Mesothelial cell of epicardium (in vitro differentiated cells): ENCODE data around the gene CD40. TPM values are rescaled to one million over a fixed set of nuclear protein-coding genes. Genes with fewer than 3 reads are reported as not detected.
"Not testable (repeated sequence)": the region's sequence is repeated elsewhere in the genome, so short reads cannot be mapped to it uniquely, and the experiment has no call there.

Experiments
- DNase-seq, 2 experiments: peaks; one replicate each; pipeline ENCODE4 v3.0.0; 2021; ENCODE audit warnings: low spot score in 2 of 2; ENCODE audit not compliant: unreplicated experiment in 2 of 2
- H3K27ac Mint-ChIP-seq: 2 replicates; pipeline ENCODE4 v1.8.0; 2021; ENCODE audit warnings: mixed read lengths
- H3K27me3 Mint-ChIP-seq: 2 replicates; pipeline ENCODE4 v1.8.0; 2021; ENCODE audit warnings: low read depth, mixed read lengths
- H3K36me3 Mint-ChIP-seq: 2 replicates; pipeline ENCODE4 v1.8.0; 2021; ENCODE audit warnings: mixed read lengths
- H3K4me1 Mint-ChIP-seq: 2 replicates; pipeline ENCODE4 v1.8.0; 2021; ENCODE audit warnings: mixed read lengths
- H3K4me3 Mint-ChIP-seq: 2 replicates; pipeline ENCODE4 v1.8.0; 2021; ENCODE audit warnings: mild to moderate bottlenecking, moderate library complexity, mixed read lengths
- H3K9me3 Mint-ChIP-seq: 2 replicates; pipeline ENCODE4 v1.8.0; 2021; ENCODE audit warnings: mixed read lengths
- total RNA-seq: library from RNA; stranded (reverse); gene quantifications from 3 replicates; pipeline ENCODE4 v1.2.1, GENCODE V29; 2021
- TF ChIP-seq, protein P1 (sequence below): fragments of 200-600 bp; sonication (generic); IDR thresholded peaks from one replicate; pipeline ENCODE4 v1.5.0; 2021; ENCODE audit warnings: antibody characterized with exemption; ENCODE audit not compliant: unreplicated experiment

CD40 gene
- total RNA-seq, 1 donor from 2014 or later = 3.8 TPM

DNA sequence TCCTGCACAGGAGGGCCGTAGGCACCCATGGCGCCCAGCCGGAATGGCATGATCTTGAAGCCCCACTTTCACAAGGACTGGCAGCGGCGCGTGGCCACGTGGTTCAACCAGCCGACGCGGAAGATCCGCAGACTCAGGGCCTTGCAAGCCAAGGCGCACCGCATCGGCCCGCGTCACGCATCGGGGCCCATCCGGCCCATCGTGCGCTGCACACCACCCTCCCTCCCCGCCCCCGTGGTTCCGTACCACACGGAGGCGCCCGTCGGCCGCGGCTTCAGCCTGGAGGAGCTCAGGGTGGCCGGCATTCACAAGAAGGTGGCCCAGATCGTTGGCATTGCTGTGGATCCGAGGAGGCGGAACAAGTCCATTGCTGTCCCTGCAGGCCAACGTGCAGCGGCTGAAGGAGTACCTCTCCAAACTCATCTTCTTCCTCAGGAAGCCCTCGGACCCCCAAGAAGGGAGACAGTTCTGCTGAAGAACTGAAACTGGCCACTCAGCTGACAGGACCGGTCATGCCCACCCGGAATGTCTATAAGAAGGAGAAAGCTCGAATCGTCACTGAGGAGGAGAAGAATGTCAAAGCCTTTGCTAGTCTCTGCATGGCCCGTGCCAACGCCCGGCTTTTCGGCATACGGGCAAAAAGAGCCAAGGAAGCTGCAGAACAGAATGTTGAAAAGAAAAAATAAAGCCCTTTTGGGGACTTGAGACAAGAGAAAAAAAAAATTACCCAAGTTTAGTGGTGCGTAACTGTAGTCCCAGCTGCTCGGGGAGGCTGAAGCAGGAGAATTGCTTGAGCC is 18.4 kb upstream of the CD40 start:
- H3K4me1 Mint-ChIP-seq = no peaks in the 10 kb centered on the region
- H3K4me3 Mint-ChIP-seq = no peak overlapping the region
- TF ChIP-seq, protein P1, sequence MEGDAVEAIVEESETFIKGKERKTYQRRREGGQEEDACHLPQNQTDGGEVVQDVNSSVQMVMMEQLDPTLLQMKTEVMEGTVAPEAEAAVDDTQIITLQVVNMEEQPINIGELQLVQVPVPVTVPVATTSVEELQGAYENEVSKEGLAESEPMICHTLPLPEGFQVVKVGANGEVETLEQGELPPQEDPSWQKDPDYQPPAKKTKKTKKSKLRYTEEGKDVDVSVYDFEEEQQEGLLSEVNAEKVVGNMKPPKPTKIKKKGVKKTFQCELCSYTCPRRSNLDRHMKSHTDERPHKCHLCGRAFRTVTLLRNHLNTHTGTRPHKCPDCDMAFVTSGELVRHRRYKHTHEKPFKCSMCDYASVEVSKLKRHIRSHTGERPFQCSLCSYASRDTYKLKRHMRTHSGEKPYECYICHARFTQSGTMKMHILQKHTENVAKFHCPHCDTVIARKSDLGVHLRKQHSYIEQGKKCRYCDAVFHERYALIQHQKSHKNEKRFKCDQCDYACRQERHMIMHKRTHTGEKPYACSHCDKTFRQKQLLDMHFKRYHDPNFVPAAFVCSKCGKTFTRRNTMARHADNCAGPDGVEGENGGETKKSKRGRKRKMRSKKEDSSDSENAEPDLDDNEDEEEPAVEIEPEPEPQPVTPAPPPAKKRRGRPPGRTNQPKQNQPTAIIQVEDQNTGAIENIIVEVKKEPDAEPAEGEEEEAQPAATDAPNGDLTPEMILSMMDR = no peak
- DNase-seq = no peak
- peaks cover 9% of the 10 kb centered on the region for H3K9me3 Mint-ChIP-seq
- no peaks in the 10 kb centered on the region for H3K36me3 Mint-ChIP-seq
- peaks cover 79% of the 10 kb centered on the region for H3K27me3 Mint-ChIP-seq
- H3K27ac Mint-ChIP-seq = no peak overlapping the region

DNA sequence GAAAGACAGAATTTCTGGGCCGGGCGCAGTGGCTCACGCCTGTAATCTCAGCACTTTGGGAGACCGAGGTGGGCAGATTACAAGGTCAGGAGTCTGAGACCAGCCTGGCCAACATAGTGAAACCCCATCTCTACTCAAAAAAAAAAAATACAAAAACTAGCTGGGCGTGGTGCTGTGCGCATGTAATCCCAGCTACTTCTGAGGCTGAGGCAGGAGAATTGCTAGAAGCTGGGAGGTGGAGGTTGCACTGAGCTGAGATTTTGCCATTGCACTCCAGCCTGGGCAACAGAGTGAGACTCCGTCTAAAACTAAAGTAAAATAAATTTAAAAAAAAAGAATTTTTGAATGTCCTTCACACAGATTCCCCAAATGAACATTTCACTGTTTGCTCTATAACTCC is 17.7 kb upstream of the CD40 start:
- H3K36me3 Mint-ChIP-seq, H3K4me3 Mint-ChIP-seq, H3K4me1 Mint-ChIP-seq, H3K27ac Mint-ChIP-seq, DNase-seq, H3K9me3 Mint-ChIP-seq: not testable (repeated sequence)
- H3K27me3 Mint-ChIP-seq = peaks cover 83% of the 10 kb centered on the region

DNA sequence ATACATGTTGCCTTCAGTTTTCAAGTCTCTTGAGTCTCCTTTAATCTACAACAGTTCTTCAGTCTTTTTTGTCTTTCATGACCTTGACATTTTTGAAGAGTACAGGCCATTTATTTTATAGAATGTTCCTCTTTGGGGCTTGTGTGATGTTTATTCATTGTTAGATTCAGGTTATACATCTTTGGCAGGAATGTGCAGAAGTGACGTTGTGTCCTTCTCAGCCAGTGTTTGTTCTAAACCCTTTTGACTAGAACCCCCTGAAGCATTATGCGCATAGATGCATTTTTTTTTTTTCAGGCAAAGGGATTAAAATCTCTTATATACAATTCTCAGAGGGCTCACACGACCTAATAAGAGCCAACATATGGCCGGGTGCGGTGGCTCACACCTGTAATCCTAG is 17.1 kb upstream of the CD40 start:
- Mint-ChIP-seq H3K27ac (no peak overlapping the region), H3K36me3 (no peaks in the 10 kb centered on the region), H3K4me1 (no peaks in the 10 kb centered on the region), H3K4me3 (no peak overlapping the region), H3K27me3 (peaks cover 84% of the 10 kb centered on the region), H3K9me3 (peaks cover 9% of the 10 kb centered on the region)
- no peak for DNase-seq
- TF ChIP-seq, protein P1 = no peak

DNA sequence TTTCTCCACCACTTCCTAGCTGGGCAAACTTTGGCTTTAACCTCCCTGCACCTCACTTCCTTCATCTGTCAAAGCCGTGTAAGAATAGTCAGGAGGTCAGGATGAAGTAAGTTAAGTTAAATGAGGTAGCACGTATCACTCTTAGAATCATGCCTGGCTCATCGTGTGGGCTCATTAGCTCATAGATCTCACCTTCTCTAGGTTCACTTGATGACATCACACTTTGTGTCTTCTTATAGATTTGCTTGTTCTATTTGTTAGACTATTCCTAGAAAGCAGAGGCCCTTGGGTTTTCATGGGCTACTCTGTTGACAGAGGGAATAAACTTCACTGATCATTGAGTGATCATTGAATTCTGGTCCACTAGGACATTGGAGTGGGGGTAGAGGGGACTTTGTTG is 16.2 kb upstream of the CD40 start:
- DNase-seq = no peak
- Mint-ChIP-seq H3K27me3 (peaks cover 87% of the 10 kb centered on the region), H3K9me3 (peaks cover 9% of the 10 kb centered on the region), H3K27ac (no peak overlapping the region), H3K36me3 (no peaks in the 10 kb centered on the region), H3K4me1 (no peaks in the 10 kb centered on the region), H3K4me3 (no peak overlapping the region)
- TF ChIP-seq, protein P1 = no peak

DNA sequence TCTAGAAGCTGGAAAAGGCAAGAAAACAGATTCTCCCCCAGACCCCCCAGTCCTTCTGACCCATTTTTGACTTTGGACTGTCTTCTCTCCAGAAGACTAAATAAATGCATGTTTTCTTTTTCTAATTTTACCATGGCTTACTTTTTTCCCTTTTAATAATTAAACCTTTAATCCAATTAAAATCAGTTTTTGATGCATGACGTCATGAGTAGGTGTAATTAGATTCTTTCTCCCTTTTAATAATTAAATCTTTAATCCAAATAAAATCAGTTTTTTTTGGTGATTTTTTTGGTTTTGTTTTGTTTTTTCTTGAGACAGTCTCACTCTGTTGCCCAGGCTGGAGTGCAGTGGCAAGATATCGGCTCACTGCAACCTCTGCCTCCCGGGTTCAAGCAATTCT is 15.2 kb upstream of the CD40 start:
- Mint-ChIP-seq H3K4me1 (no peaks in the 10 kb centered on the region), H3K9me3 (peaks cover 9% of the 10 kb centered on the region), H3K36me3 (no peaks in the 10 kb centered on the region), H3K4me3 (no peak overlapping the region), H3K27ac (no peak overlapping the region), H3K27me3 (peaks cover 87% of the 10 kb centered on the region)
- TF ChIP-seq, protein P1 = no peak
- DNase-seq = no peak

DNA sequence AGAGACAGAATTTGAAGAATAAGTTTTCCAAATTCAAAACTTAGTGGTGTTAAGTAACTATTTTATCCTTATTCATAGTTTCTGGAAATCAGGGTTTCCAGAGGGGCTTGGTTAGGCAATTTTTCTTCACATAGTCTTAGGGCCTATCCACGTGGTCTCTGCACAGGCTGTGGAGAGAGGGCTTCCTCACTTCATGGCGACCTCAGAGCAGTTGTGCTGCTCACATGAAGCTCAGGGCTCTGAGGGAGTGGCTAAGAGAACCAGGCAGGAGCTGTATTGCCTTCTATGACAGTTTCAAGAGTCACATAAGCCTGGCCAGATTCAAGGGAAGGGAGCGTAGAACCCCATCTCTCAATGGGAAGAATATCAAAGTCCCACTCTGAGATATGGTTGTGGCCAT is 13.9 kb upstream of the CD40 start:
- H3K4me1 Mint-ChIP-seq = no peaks in the 10 kb centered on the region
- H3K36me3 Mint-ChIP-seq = no peaks in the 10 kb centered on the region
- H3K4me3 Mint-ChIP-seq = no peak overlapping the region
- no peak for DNase-seq
- TF ChIP-seq, protein P1 = no peak
- peaks cover 86% of the 10 kb centered on the region for H3K27me3 Mint-ChIP-seq
- H3K9me3 Mint-ChIP-seq = peaks cover 3% of the 10 kb centered on the region
- H3K27ac Mint-ChIP-seq = no peak overlapping the region
